NCI-H345 treated with DMSO at 0.1 percent for 48 hours (cell line): Measurements from ENCODE around the gene CC2D2A.
"Not testable (repeated sequence)": the region's sequence is repeated elsewhere in the genome, so short reads cannot be mapped to it uniquely, and the experiment has no call there.

ENCODE experiments used
- DNase-seq: peaks from one replicate; lab custom pipeline; 2025; ENCODE audit not compliant: unreplicated experiment; lab: John Stamatoyannopoulos, UW

Gene CC2D2A

DNA sequence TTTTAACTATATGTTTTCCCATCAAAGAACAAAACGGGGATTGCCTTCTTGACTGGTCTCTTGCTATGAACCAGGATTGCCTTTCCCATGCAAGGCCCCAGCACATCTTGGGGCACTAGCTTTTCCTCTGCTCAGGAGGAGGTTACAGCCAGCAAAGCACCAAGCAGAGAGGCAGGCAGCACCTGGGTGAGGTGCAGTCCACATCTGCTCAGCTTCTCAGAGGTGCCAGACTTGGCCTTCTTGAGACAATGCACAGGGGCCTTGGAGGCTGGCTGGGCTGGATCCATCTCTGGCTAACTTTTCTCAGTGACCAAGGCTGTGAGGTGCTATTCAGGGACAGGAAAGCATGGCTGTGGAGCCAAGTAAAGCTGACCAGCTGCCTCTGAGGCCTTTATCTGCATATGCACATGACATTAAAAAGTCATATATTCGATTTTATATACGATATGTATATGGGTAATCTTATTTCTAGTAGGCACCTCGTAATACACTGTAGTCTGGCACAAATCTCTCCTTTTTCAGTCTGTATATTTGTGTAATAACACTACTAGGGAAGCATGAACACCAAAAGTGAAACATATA lies 86.9 kb downstream of the CC2D2A start:
- DNase-seq: no peak

DNA sequence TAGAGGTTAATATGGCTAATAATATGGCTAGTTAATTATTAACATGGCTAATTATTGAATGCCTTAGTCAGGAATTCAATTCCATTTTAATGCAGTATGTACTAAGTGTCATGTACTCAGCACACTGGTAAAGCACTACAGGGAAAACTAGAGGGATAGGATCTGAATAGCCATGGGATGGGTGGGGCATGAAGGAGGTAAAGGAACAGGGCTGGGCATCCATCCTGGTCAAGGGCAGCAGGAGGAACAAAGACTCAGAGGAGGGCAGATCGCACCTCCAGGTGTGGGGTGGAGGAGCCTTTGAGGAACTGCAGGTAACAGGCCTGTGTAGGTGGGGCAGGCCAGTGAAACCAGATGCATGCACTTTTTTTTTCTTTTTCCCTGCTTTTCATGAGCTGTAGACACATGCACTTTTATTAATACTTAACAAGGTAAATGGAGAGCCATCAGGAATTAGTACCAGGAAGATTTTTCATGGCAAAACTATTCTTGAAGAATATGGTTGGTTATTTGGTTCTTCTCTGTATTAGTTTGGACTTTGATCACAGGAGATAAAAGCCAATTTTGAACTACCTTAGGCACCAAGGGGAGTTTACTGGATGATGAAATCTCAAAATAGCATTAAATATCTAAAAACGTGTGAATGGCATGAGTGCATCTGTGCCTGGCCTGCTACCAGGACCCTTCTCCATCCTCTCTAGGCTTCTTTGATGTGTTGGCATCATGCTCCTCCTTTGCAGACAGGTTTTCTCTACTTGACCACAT lies 88.3 kb downstream of the CC2D2A start:
- no peak for DNase-seq

DNA sequence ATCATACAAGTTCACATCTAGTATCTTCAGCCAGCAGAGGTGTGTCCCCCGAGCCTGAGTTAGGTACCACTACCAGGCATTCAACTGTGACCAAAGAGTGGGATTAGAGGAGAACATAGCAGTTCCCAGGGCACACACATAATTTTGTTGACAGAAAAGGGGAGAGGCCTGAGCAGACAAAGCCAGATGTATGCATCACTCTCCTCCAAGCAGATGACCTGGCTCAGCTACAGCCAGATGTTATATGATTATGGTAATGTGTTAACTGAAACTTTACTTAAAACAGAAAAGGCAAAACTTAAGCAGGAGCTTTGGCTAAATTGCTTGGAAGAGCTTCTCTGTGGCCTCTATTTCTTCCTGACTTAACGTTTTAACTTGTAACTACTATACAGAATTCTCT lies 88.9 kb downstream of the CC2D2A start:
- DNase-seq: no peak

DNA sequence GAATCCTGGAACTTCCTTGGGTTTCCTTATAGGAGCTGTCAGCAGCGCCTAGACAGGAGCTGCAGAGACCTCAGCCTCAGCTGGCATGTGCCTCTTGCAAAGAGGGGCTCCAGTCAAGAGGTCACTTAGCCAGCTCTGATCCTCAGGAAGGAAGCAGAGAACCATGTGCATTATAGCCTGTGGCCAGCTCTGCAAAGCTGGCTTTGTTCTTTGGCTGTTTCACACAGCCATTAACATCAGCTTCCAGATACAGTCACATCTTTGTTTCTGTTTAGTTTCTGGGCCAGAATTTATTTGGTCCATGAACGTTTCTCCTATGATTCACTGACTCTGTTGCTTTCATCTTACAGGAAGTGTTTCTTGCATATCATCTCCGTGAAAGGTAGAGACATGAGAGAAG lies 92.4 kb downstream of the CC2D2A start:
- no peak for DNase-seq

DNA sequence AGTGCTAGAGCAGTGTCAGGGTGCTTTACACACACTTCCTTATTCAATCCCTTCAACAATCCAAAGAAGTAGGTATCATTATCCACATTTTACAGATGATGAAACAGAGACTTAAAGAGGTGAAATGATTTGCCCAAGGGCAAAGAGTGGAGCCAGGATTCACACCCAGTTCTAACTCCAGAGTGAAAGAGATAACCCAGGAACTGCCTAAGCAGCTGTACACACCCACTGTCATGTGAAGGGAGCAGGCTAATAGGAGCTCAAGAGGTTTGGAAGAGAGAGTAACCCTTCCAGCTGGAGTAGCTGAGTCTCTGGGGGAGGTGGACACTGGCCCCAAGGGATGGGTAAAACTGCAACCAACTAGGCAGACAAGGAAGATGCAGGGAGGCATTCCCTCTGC lies 92.9 kb downstream of the CC2D2A start:
- DNase-seq: no peak

DNA sequence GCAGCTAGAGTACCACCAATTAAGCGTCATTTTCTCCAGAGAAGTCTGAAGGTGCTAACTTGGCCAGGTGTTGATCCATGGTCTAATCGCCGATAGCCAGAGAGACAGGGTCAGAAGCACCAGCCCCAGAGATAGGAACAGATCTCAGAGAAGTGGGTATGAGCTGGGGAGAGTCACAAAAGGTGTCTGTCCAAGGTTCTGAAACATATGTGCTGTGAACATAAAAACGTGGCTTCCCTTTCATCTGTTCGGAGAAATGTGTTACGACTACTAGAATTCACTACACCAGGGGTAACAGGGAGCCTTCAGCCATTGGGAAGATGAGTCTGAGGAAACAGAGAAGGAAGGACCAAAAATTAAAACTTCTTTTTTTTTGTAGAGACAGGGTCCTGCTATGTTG lies 94.2 kb downstream of the CC2D2A start:
- no peak for DNase-seq

DNA sequence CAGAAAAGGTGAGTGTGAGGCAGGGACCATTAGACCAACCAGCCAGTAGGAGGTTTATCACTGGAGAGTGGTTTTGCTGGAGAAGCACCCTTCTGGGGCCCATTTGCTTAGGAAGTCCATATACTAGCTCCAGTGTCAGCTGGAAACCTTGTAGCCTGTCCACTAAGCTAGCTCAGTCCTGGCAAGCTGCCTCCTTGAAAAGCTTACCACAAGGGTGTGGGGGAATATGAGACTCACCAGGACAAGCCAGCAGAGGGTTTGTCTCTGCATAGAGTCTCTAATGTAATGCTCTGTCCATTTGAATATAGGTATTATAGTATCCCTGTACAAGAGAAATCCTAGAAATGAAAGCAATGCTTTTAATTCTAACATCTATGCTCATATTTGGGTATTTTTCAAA lies 99.1 kb downstream of the CC2D2A start:
- DNase-seq: no peak

DNA sequence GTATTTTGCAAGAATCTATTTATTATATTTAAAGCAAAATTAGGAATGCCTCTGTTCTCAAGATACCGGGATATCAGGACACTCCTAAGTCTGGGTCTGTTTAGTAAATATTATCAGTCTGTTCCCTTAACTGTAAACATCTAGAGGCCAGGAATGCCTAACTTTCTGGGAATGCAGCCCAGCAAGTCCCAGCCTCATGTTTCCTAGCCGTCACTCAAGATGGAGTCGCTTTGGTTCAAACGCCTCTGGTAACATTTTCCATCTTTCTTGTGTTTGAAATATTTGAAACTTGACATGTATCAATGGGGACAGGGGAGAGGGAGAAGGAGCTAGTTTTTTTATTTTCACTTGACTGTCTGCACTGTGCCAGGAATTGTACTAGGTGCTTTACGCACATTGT lies 100.1 kb downstream of the CC2D2A start:
- no peak for DNase-seq

DNA sequence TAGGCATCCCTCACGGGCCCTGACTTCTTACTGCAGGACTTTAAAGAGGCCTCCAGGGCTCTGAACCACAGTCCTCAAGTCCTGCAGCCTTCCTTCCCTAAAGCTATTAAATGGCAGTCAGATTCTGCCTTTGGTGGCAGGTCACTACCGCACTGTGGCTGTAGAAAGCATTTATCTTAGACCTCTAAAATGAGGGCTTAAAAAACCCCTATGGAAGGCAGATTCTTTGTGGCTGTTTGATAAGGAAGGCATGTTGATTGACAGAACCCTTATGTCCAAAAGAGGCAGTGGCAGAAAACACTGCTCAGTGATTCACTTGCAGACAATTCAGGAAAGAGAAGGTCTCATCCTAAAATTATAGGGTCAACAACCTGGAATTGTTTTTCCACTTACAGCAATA lies 106.3 kb downstream of the CC2D2A start:
- no peak for DNase-seq

DNA sequence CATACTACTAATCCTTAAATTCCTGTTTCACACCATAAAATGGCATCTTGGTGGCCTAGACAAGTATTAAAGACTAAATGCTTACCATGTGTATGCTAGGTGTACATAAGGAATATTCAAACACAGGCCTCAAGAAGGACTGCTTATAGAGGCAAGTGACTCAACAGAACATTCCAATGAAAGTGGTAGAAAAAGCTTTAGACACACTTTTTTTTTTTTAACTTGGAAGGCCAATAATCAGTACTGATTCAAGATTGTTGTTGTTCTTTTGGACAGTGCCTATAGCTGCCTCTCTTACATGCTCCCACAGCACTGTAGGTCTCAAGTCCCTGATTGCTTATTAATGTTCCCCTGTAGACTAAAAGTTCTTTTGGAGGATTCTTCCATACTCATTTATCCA lies 107.8 kb downstream of the CC2D2A start:
- DNase-seq: no peak

DNA sequence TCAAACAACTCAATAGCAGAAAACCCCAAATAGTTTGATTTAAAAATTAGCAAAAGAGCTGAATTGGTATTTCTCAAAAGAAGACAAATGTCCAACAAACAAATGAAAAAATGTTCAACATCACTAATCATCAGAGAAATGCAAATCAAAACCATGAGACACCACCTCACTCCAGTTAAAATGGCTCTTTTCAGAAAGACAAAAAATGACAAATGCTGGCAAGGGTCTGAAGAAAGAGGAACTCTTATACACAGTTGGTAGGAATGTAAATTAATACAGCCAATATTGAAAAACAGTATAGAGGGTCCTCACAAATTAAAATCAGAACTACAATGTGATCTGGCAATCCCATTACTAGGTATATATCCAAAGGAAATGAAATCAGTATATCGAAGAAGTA lies 115.1 kb downstream of the CC2D2A start:
- DNase-seq: no peak

DNA sequence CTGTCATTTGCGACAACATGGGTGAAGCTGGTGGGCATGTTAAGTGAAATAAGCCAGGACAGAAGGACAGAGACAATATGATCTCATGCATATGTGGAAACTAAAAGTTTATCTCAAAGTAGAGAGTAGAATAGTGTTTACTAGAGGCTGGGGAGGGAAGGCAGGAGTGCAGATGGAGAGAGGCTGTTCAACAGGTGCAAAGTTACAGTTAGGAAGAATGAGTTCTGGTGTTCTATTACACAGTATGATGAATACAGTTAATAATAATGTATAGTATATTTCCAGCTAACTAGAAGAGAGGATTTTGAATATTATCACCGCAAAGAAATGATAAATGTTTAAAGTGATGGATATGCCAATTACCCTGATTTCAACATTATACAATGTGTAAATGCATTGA lies 115.6 kb downstream of the CC2D2A start:
- DNase-seq: no peak

DNA sequence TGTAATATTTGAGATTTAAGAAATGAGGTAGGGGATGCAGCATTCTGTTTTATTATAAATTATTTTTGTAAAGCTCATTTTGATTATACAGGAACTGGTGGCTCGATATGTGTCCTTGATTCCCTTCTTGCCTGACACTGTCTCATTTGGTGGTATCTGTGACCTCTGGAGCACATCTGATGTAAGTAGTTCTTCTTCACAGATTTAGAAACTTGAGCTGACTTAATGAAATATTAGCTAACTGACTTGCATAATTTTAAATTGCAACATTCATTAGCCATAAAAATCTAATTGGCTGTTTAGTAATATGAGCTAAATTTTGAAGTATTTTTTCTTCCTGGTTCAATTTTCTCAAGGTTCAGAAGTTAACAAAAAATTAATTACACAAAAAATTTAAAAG lies 116.4 kb downstream of the CC2D2A start:
- no peak for DNase-seq

DNA sequence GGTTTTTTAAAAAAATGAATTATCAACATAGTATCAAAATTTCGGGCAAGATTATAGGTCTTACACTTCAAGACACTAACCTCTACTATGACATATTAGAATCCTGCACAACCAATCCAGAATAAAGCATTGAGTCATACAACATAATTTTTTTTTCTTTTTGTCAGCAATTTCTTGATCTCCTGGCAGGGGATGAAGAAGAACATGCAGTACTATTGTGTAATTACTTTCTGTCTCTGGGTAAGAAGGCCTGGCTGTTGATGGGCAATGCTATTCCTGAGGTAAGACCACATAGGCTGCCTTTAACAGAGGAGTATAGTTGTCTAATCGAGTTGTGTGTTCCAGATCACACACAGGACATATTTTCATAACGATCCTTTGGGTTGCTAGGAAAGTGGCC lies 118.0 kb downstream of the CC2D2A start:
- DNase-seq: no peak

DNA sequence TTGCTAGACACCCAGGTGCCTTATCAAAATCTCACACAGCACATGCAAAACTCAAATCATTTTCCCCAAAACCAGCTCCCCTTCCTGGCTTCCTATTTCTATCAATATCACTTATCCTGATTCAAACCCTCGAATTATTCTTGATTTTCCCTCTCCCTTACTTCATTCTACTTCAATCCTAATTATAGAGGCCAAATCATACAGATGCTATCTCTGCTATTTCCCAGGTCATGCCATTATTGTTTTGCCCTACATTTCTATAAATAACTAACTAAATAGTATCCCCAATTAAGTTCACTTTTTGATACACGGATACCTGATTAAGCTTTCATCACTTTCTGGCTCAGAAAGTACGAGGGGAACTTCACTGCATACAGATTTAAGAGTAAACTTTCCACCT lies 123.1 kb downstream of the CC2D2A start:
- no peak for DNase-seq

DNA sequence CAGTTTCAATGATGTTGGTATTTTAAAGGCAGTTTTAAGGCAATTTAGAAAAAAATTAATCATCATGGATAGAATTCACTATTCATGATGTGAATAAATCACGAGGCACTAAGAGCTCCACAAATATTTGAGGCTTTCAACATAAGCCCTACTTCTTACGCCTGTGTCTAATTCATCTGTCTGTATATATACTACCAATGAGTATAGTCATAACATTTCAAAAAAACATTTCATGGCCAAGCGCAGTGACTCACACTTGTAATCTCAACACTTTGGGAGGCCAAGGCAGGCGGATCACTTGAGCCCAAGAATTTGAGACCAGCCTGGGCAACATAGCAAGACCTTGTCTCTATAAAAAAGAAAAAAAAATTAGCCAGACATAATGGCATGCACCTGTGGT lies 129.0 kb downstream of the CC2D2A start:
- DNase-seq: no peak

DNA sequence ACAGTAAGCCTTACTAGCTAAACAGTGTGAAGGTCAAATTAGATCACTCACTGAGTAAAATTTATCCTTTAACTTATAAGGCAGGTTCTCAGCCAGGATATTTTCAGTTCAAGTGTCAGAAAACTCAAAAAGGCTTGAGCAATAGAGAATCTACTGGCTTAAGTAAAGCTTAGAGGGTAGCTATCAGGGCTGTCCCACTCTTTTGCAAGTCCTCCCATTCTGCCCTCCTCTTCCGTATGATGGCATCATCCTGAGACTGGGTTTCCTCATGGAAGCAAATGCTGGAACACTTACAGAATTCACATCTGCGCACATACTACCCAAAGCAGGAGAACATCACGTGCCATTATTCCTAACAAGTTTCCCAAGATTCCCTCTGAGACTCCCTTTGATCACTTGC lies 130.5 kb downstream of the CC2D2A start:
- no peak for DNase-seq

DNA sequence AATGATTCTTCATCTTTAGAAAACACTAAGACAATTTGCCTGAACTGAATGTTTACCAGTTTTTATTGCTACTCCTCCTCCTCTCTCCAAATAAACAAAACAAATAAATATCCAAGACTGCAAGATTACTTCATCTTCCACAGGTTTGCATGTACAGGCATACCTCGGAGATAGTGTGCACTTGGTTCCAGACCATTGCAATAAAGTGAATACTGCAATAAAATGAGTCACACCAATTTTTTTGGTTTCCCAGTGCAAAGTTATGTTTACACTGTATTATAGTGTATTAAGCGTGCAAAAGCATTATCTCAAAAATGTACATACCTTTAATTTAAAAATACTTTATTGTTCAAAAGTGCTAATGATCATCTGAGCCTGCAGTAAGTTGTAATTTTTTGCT lies 132.2 kb downstream of the CC2D2A start:
- DNase-seq: no peak

DNA sequence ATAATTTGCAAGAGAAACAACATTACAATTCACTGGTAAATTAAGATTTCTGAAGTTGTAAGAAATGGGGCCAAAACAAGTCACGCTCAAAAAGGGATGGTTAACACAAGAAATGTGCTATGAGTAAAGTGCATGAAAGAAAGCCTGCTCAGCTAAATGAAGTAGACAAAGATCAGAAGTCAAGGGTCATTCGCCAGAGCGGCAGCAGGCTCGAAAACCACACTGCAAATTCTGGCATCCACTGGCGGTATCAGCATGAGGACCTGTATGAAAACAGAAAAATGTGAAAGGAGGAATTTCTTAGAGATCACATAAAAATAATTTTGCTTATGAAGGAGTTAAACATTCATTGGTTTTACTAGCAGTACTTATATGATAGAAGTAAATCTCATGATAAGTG lies 135.9 kb downstream of the CC2D2A start:
- DNase-seq: no peak

DNA sequence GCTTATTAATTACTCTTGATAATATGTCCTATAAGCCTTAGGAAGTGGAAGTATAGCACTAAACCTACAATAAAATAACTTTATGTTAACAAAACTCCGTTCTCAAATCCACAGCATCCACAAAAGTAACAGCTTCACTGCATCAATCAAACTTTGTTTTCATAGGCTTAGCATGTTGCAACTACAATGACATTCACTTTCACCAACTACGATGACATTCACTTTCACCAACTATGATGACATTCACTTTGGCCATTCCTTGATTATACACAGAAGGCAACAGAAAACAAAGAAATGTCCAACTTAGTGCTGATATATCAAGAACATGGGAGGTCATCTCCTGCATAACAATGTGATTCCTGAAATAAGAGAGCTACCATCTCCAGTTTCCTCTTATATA lies 141.2 kb downstream of the CC2D2A start:
- DNase-seq: no peak

DNA sequence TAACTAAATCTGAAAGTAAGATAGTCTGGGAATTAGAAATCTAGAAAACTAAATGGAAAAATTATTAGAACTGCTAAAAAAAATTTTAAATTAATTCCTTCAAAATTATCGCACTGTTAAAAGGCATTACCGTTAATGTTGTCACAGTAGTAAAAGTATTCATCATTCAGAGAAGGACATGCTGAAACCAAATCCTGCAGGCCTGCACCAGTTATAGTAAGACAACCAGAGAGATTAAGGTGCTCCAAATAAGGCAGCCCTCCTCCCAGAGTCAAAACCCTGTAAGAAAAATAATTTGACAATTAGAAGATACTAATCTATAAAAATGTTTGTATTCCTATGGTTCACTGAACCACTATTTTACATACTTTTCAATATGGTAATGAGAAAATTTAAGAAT lies 142.5 kb downstream of the CC2D2A start:
- no peak for DNase-seq

DNA sequence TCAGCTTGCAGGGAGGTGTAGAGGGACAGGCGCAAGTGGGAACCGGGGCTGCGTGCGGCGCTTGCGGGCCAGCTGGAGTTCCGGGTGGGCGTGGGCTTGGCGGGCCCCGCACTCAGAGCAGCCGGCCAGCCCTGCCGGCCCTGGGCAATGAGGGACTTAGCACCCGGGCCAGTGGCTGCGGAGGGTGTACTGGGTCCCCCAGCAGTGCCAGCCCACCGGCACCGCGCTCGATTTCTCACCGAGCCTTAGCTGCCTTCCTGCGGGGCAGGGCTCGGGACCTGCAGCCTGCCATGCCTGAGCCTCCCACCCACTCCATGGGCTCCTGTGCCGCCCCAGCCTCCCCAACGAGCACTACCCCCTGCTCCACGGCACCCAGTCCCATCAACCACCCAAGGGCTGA lies 145.2 kb downstream of the CC2D2A start:
- not testable (repeated sequence) for DNase-seq

DNA sequence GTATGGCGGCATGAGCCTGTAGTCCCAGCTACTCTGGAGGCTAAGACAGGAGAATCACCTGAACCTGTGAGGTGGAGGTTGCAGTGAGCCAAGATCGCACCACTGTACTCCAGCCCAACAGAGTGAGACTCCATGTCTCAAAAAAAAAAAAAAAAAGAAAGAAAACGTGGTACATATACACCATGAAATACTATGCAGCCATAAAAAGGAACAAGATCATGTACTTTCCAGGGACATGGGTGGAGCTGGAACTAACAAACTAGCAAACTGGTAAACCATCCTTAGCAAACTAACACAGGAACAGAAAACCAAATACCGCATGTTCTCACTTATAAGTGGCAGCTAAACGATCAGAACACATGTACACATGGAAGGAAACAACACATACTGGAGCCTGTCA lies 147.7 kb downstream of the CC2D2A start:
- DNase-seq: not testable (repeated sequence)
